HL-60/S4 treated with phorbol 12-myristate 13-acetate at 8.2 ng/mL for 4 days and 3 days (cell line): Measurements from ENCODE around the gene CD9.

Experiments
- in situ Hi-C: fragments of 300-500 bp; cut with MboI; formaldehyde crosslinking; loops from 2 replicates; pipeline ENCODE4 v1.15.0; 2022; ENCODE audit warnings: low sequenced_read_pairs

The CD9 gene

GRCh38 chr12:6285532-6286306, 85.5 kb downstream of the CD9 start:
- in situ Hi-C loops: loop anchor here (25.0 kb wide), 1 partner anchor 548 kb away; no protein-coding TSS in a partner anchor
